GM23248 (cell line): ENCODE data around the gene ATE1.

ENCODE experiments used
- EZH2 ChIP-seq: fragments of 200-600 bp; sonication (generic); IDR thresholded peaks from 2 replicates; pipeline ENCODE4 v1.6.1; 2018; ENCODE audit warnings: antibody characterized with exemption, mild to moderate bottlenecking; ENCODE audit not compliant: insufficient read depth, poor library complexity, severe bottlenecking
- EZH2phosphoT487 ChIP-seq: fragments of 200-600 bp; sonication (generic); IDR thresholded peaks from 2 replicates; pipeline ENCODE4 v1.6.1; 2018; ENCODE audit warnings: antibody characterized with exemption, moderate library complexity, mild to moderate bottlenecking, low read depth; ENCODE audit not compliant: insufficient read depth

- no peak for TF ChIP-seq EZH2
- no peak for TF ChIP-seq EZH2phosphoT487
Measured at GRCh38 chr10:121708728-121709674, 218.8 kb downstream of the ATE1 start.
